OCI-LY3 (cell line): ENCODE results near the gene GSAP.

Experiments
- H2AFZ ChIP-seq: fragments of 200-600, 300-600 bp; shearing (Covaris generic); 2 replicates; pipeline ENCODE4 v1.6.0; 2014; ENCODE audit warnings: antibody characterized with exemption, low read depth, low read length
- H3K27ac ChIP-seq: fragments of 200-600, 300-600 bp; sonication (generic); 2 replicates; pipeline ENCODE4 v1.5.1; 2014; ENCODE audit warnings: mild to moderate bottlenecking, low read length, moderate library complexity, mixed read lengths
- H3K27me3 ChIP-seq: fragments of 200-600, 300-600 bp; sonication (generic); 2 replicates; pipeline ENCODE4 v1.6.1; 2014; ENCODE audit warnings: low read depth, low read length, mixed read lengths
- H3K36me3 ChIP-seq: fragments of 200-600, 300-600 bp; sonication (generic); replicated peaks from 2 replicates; pipeline ENCODE3; 2014; ENCODE audit warnings: low read depth, low read length, mixed read lengths
- H3K4me1 ChIP-seq: fragments of 300-600, 200-600 bp; sonication (generic); 2 replicates; pipeline ENCODE4 v1.6.1; 2014; ENCODE audit warnings: low read length, mixed read lengths
- H3K4me2 ChIP-seq: fragments of 200-600, 300-600 bp; sonication (generic); 2 replicates; pipeline ENCODE4 v1.6.1; 2014; ENCODE audit warnings: low read length, mixed read lengths
- H3K4me3 ChIP-seq: fragments of 300-600, 200-600 bp; sonication (generic); 2 replicates; pipeline ENCODE4 v1.5.1; 2014; ENCODE audit warnings: antibody characterized with exemption, mild to moderate bottlenecking, low read length, moderate library complexity
- H3K79me2 ChIP-seq: fragments of 300-600, 200-600 bp; shearing (Covaris generic); 2 replicates; pipeline ENCODE4 v1.6.1; 2014; ENCODE audit warnings: mild to moderate bottlenecking, low read length, mixed read lengths
- H3K9ac ChIP-seq: fragments of 300-600, 200-600 bp; shearing (Covaris generic); 2 replicates; pipeline ENCODE4 v1.6.0; 2014; ENCODE audit warnings: mild to moderate bottlenecking, low read length, moderate library complexity
- H3K9me3 ChIP-seq: fragments of 200-600, 300-600 bp; shearing (Covaris generic); 2 replicates; pipeline ENCODE4 v1.6.1; 2014; ENCODE audit warnings: low read length, mixed read lengths; ENCODE audit not compliant: insufficient read depth
- H4K20me1 ChIP-seq: fragments of 200-600, 300-600 bp; sonication (generic); 2 replicates; pipeline ENCODE4 v1.6.1; 2016; ENCODE audit warnings: low read length, mixed read lengths; ENCODE audit not compliant: insufficient read depth
- CTCF ChIP-seq: fragments of 200-600, 300-600 bp; sonication (generic); IDR thresholded peaks from 2 replicates; pipeline ENCODE4 v1.5.1; 2014; ENCODE audit warnings: antibody characterized with exemption, low read length, low read depth
- EZH2phosphoT487 ChIP-seq: fragments of 200-600 bp; shearing (Covaris generic); IDR thresholded peaks from 2 replicates; pipeline ENCODE4 v1.6.1; 2018; ENCODE audit warnings: antibody characterized with exemption, mixed run types, low read depth

The GSAP gene

GRCh38 chr7:77447616-77448015, 31.5 kb upstream of the GSAP start:
- Histone ChIP-seq H3K9me3 (no peaks in the 10 kb centered on the region), H3K4me2 (no peak overlapping the region), H2AFZ (no peak overlapping the region), H4K20me1 (no peaks in the 10 kb centered on the region), H3K27ac (no peak overlapping the region), H3K27me3 (no peaks in the 10 kb centered on the region), H3K4me3 (no peak overlapping the region), H3K36me3 (no peaks in the 10 kb centered on the region), H3K9ac (no peak overlapping the region), H3K79me2 (no peaks in the 10 kb centered on the region), H3K4me1 (no peaks in the 10 kb centered on the region)
- TF ChIP-seq EZH2phosphoT487 (no peak), CTCF (no peak)

DNA sequence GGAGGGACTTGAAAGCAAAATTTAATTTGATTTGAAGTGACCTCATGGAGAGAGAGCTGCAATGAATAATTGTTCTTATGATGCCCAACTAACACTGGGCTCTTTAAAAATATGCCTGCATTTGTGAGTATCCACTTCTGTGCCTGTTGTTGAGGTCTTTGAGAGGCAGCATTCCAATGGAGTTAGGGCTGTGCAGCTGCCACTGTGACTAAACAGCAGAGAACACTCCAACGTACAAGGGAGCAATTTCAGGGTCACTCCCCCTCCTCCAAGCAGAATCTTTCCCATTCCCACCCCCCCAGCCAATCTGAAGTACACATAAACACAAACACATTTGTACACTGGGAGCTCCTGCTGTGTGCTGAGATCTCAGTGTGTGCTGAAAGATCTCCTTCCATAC, 28.0 kb upstream of the GSAP start:
- Histone ChIP-seq H4K20me1 (no peaks in the 10 kb centered on the region), H3K4me3 (no peak overlapping the region), H3K4me2 (no peak overlapping the region), H3K4me1 (no peaks in the 10 kb centered on the region), H3K9ac (no peak overlapping the region), H2AFZ (no peak overlapping the region), H3K36me3 (no peaks in the 10 kb centered on the region), H3K9me3 (no peaks in the 10 kb centered on the region), H3K27ac (no peak overlapping the region), H3K27me3 (no peaks in the 10 kb centered on the region), H3K79me2 (no peaks in the 10 kb centered on the region)
- TF ChIP-seq EZH2phosphoT487 = no peak
- TF ChIP-seq CTCF = no peak

DNA sequence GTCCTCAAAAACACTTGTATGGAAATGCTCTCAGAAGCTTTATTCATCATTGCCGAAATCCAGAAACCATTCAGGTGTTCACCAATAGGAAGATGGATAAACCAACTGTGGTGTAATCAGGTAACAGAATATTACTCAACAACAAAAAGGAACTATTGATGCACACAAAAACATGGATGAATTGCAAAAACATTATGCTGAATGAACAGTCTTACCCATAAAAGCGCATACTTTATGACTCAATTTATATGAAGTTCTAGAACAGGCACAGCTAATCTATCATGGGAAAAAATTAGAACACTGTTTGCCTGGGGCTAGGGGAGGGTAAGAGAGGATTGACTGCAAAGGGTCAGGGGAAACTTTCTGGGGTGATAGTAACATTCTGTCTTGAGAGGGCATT, 26.9 kb upstream of the GSAP start:
- Histone ChIP-seq H3K9ac (no peak overlapping the region), H3K4me3 (no peak overlapping the region), H3K79me2 (no peaks in the 10 kb centered on the region), H4K20me1 (no peaks in the 10 kb centered on the region), H3K9me3 (no peaks in the 10 kb centered on the region), H3K4me2 (no peak overlapping the region), H3K36me3 (no peaks in the 10 kb centered on the region), H2AFZ (no peak overlapping the region), H3K4me1 (no peaks in the 10 kb centered on the region), H3K27me3 (no peaks in the 10 kb centered on the region), H3K27ac (no peak overlapping the region)
- TF ChIP-seq EZH2phosphoT487 = no peak
- TF ChIP-seq CTCF = no peak

- no peak for TF ChIP-seq EZH2phosphoT487
- TF ChIP-seq CTCF = no peak
- Histone ChIP-seq H3K27me3 (no peaks in the 10 kb centered on the region), H3K27ac (no peak overlapping the region), H3K4me3 (no peak overlapping the region), H3K36me3 (no peaks in the 10 kb centered on the region), H3K9ac (no peak overlapping the region), H4K20me1 (no peaks in the 10 kb centered on the region), H3K4me2 (no peak overlapping the region), H3K79me2 (no peaks in the 10 kb centered on the region), H2AFZ (no peak overlapping the region), H3K9me3 (no peaks in the 10 kb centered on the region), H3K4me1 (no peaks in the 10 kb centered on the region)
These were observed 26.5 kb upstream of the GSAP start for GRCh38 chr7:77442636-77443035.
